Posterior cingulate gyrus (tissue), 11 donors: ENCODE data around the gene HOXA6.

Experiments
- DNase-seq, 10 donors: peaks; one replicate each; pipeline versions ENCODE4 v3.0.0 to v3.0.0-alpha.2; 2020 to 2021; ENCODE audit warnings: mixed read lengths in 3 of 10
- intact Hi-C: fragments of 100-400 bp; cut with DNase I; formaldehyde crosslinking; loops from one replicate; pipeline ENCODE4 v1.15.1; 2023

HOXA6 gene

DNA sequence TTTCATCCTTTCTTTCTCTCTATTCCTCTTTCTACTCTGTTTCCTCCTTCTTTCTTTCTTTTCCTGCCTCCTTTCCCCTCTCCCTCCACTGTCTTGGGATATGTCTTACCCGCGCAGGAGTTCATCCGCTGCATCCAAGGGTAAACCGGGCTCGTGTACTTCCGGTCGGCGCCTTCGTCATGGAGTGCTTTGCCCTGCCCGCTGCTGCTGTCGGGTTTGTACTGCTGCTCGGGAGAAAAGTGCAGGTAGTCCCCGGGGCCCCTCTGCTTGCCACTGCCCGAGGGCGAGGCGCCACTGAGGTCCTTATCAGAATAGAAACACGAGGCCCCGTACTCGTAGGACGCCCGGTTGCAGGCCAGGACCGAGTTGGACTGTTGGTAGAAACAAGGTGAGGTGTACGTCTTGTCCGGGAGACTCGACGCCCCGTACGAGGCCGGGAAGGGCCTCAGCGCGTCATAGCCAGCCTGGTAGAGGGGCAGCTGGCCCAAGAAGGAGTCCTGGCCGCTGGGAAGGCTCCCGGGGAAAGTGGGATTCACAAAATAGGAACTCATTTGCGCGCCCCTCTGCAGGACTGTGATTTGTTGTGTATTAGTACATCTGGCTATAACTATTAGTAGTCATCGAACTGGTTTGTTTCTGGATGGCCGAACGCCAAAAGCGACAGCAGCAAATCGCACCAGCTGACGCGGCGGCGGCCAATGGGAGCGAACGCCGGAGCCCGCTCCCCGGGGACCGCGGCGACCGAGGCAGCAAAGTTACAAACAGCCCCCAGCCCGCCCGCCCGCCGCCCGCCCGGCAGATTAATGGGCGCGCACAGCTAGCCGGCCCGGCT, at the start of gene HOXA6:
Gene HOXA6, minus strand, starts transcription at position 576 of the 832 bp plus-strand sequence. Its CDS starts 25 bp downstream, at position 551.
- intact Hi-C loops, result no loop called here
- DNase-seq, result peak in 5 of 10 donors; percentile 13 to 69 (median 59)

DNA sequence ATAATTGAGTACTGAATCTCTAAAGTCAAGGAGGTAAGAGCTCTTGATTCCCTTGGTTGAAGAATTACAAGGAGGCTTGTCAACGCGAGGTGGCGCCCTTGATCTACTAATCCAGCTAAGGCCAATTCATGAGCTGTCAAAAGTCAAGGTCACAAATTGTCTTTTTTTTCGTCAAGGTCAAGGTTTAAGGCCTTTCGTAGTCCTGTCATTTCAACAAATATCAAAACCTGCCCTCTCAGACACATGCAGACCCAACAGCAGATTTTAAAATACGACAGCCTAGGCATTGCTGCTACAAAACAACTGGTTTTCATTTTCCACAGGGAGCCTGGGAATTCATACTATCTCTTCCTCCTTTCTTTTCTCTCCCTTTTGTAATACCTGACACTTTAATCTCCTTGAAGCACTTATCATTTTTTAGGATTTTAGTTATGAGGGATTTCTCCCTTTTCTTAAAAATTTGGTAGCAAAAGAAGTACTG, 48.8 kb upstream of the HOXA6 start:
- intact Hi-C loops, result loop anchor here (2.0 to 5.0 kb wide), 5 partner anchors 380 to 881 kb away; no protein-coding TSS in a partner anchor
- DNase-seq, result peak; percentile 49 to 96 (median 84)

DNA sequence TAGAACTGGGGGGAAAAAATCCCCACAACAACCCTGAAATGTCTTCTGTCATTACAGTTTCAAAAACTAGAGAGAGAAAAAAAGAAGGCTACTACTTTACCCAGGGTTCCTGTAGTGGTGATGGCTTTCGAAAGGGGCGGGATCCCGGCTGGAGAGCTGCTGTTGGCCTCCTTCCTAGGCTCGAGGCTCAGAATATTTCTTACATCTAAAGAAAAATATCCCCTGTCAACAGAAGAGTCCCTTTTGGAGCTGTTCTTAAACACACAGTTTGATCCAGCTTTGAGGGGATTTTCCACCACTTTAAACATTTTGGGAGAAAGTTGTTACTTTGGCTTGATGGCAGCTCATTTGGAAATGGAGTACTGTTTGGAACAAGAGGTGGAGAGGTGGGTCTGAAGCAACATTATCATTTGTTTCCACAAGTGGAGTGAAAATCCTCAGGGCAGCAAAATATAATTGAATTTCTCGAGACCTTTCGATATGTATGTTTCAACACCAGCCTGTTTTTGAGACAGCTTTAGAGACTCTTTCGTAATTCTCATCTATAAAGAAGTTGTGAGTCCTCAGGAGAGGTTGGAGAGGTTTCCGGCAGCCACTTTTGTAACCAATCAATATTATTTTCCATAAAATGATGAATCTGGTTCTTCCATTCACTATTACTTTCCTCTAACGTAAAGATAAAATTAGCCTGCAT, 47.3 kb upstream of the HOXA6 start:
- intact Hi-C loops, result loop anchor here (5.0 kb wide), 2 partner anchors 577 to 882 kb away; no protein-coding TSS in a partner anchor
- DNase-seq, result no peak

DNA sequence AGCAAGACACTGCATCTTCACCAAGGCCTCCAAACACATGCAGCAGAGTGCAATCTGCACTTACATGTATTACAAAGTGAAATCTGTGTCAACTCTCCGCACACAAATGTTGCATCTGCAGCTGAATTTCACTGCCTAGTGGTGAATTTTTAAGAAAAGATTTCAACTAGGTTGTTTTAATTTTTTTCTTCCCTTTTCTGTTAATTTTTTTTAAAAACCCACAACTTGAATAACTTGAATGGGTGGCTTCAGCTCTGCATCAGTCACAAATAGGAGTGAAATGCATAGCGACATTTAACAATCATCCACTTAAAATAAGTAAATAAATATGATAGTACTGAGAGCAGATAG, 46.4 kb upstream of the HOXA6 start:
- DNase-seq, result no peak
- intact Hi-C loops, result no loop called here

DNA sequence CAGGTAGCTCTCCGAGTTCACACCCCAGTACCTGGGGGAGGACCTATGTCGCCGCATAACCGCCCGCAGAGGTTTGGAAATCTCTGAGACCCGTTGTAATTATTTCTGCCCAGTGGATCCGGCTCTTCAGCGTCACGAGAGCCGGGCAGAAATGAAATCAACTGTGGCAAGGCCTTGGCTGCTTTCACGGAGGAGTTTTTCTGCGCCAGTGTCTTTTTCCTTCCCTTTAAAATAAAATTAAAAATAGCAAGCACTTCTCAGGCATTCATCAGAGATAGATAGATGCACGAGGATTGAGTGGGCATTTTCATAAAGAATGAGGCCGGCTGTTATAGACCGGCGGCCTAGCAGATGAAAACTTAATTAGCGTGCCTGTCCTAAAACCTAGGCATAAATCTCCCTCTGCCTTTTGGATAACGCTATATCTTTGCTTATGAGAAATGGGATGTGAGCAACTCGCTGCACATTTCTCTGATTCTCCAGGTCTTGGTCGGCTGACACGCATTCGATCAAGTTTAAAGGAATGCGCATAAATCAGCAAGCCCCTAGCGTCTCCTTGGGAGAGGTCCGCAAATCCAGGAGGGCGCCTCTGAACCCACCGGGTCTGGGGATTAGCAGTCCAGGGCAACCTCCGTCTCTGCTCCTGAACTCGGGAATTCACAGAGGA, 45.9 kb upstream of the HOXA6 start:
- peak in 2 of 10 donors; percentile 1 to 30 for DNase-seq
- intact Hi-C loops, result no loop called here

DNA sequence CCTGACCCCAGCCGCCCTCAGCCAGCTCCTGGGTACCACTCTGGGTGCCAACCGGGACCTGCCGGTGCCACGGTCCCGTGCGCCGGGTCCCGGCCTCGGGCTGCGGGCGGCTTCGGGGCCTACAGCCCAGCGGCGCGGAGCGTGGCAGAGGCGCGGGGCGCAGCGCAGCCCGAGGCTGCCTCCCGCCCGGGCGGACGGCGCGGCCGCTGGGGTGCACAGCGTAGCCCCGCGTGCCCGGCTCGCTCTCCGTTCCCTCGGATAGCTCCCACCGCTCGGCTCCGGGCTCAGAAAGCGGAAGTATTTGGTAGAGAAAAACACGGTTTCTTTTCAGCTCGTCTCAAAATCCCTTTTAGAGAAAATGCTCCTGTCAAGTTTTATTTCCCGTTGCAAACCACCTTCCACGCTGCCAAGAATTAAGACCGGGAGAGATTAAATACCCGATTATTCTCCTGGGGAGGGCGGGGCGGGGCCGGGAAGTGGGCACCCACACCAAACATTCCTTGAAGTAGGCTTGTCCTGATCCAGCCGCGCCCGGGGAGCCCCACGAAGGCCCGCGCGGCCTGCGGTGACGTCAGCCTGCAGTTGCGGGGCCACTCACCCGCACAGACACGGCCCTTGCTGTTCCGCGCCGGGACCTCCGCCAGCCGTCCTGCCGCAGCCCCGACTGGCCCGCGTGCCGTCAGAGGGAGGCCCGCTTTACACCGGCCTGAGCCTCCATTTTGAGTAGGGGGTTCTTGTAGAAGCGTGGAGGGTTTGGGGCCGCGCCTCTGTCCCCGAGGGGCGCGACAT, 45.2 kb upstream of the HOXA6 start:
- DNase-seq, result peak in 3 of 10 donors; percentile 1 to 52 (median 21)

DNA sequence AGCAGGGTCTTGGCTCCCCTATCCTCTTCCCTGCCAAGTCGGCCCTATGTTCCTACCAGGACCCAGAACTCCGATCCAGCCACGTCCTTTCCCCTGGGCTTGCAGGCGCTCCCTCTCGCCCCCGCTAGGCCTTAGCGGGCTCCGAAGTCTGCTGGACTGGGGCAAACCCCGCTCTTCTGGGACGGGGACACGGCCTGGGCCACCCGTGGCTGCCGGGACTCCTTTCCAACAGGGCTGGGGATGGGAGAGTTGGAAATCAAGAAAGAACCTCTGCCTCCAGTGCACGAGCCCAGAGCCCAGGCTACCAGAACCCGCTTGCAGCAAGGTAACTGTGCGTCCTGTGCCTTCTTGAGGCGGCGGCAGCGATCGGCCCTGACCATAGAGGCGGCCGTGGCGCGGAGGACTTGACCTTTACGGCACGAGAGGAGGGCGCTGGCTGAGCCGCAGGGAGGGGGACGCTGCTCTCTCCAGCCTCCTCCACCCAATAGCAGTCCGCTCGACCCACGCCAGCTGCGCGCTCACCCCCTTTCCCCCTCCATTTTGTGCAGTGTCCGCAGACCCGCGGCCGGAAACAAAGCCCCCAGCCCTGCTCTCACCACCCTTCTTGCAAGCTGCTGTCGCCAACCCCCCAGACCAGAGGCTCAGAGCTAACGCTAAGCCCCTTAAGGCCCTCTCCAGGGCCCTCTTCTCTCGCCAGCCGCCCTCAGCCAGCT, 44.4 kb upstream of the HOXA6 start:
- peak in 3 of 10 donors; percentile 5 to 83 (median 67) for DNase-seq
- intact Hi-C loops, result no loop called here

More for the DNA sequence above, 45.2 kb upstream of the HOXA6 start:
- intact Hi-C loops, result no loop called here

DNA sequence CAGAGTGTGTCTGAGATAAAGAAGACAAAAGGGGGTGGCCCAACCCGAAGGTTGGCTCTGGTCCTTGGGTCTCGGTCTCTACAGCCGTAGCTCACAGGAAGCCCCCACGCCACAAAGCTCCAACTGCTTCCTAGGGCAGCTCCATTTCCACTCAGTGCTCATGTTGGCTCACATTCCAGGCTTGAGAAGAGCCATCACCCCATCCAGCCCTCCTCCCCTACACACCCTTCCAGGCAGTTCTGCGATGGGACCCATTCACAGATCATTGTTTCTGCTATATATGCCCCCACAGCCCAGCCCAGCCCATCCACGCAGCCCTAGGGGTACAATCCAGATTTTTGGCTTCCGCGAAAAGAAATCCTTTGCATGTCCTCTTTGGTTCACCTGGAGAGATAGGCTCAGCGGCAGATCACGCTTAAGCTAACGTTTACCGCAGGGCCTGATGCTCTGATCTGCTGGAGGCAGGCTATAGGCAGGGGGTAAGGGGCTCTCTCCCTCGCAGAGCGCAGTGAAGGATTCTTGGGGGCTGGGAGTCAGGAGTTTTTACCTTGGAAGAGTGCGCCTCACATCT, 43.7 kb upstream of the HOXA6 start:
- intact Hi-C loops, result no loop called here
- DNase-seq, result peak in 2 of 10 donors; percentile 18 to 66

DNA sequence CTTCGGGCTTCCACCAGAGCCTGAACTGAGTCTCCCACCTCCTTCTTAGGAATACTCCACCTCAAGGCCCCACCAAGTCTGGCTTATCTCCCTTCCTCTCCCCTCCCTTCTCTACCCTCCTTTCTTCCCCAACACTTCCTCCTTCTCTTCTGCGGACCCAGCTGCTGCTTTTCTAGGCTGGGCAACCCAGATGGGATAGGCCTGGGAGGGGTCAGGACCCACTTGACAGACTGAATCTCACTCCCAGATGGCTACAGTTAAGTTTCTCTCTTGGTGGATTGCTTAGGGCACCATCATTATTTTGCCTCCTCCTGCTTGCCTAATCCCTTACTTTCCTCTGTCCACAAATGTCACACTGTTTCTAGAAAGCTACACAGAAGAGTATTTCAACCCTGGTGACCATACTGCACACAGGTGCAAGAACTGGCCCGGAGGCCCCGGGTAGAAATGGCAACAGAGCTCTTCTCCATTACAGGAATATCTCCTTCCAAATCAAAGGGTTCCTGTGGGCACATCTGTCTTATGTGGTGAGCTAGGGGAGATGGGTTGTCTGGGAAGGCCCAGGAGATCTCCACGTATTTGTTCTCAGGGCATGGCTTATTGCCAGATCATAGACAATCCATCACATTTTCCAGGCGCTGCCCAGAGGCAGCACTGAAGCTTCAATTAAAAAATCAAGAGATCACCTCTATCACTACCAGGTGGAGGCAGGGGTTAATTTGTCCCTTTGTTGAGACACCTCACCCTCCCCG, 42.6 kb upstream of the HOXA6 start:
- intact Hi-C loops, result no loop called here
- peak in 1 of 10 donors; percentile 41 for DNase-seq

DNA sequence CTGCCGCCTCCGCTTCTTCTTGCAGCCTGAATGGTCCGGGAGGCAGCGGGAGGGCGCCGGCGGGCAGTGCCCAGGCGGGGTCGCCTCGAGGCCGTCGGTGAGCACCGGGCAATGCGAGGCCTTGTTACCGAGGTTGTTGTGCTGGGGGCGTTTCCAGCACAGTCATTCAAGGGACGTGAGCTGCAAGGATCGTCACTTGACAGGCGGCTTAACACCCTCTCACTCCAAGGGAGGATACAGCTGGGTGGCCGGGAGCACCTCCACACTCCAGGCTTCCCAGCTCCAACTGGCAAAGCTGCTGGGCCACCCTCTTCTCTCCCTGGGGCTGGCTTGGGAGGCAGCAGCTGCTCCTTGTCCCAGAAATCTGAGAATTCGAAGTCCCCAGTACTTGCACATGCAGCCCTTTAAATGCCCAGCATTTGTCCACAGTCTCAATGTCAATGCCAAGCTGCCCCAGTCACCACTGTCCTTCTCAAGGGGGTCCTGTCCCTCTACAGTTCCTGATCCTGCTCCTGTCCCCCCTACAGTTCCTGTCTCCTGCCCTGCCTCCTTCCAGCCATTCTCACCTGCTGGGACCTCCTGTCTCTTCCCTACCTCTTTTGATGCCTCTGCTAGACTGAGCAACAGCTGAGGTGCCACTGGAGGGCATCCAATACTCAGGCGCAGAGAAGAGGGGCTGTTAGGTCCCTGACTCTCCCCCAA, 41.9 kb upstream of the HOXA6 start:
- DNase-seq, result peak in 2 of 10 donors; percentile 3 to 56
- intact Hi-C loops, result no loop called here

DNA sequence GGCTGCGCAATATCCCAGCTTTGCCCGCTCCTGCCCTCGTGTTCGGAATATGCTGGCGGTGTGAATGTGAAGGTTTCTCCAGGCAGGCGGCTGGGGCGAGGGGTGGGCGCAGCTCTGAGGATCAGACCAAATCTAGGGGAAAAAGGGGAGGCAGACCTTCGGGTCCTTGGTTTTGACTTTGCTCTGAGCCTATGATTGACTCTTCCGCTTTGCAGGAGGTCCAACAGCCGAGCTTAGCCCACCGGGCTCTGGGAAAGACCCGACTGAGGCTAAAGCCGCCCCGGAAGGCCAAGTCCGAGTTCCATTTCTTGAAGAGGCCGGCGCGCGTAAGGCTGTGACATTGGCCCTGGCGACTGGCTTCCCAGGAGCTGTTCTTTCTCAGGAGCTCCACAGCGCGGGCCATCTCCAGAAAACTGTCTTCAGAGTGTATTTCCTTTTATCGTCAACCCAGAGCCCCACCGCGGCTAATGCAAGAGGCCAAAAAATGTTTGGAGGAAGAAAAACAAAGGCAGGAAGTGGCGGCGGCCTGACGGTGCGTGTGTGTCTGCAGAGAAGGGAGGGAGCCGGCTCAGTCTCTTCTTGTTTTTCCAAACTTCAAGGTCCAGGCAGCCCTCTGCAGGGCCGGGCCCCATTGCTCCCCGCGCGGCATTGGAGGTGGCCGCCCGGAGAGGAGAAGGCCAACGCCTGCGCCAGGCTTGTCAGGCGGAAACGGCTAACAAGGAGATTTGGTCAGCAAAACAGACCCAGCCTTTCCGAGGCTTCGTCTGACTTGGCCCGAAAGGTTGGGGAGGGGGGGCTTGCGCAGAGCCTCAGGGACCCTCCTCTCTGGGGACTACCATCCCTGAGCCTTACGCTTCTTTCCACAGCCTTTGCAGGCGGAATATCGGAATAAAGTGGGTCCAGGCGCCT, 41.1 kb upstream of the HOXA6 start:
- DNase-seq, result peak in 2 of 10 donors; percentile 5 to 61
- intact Hi-C loops, result no loop called here

DNA sequence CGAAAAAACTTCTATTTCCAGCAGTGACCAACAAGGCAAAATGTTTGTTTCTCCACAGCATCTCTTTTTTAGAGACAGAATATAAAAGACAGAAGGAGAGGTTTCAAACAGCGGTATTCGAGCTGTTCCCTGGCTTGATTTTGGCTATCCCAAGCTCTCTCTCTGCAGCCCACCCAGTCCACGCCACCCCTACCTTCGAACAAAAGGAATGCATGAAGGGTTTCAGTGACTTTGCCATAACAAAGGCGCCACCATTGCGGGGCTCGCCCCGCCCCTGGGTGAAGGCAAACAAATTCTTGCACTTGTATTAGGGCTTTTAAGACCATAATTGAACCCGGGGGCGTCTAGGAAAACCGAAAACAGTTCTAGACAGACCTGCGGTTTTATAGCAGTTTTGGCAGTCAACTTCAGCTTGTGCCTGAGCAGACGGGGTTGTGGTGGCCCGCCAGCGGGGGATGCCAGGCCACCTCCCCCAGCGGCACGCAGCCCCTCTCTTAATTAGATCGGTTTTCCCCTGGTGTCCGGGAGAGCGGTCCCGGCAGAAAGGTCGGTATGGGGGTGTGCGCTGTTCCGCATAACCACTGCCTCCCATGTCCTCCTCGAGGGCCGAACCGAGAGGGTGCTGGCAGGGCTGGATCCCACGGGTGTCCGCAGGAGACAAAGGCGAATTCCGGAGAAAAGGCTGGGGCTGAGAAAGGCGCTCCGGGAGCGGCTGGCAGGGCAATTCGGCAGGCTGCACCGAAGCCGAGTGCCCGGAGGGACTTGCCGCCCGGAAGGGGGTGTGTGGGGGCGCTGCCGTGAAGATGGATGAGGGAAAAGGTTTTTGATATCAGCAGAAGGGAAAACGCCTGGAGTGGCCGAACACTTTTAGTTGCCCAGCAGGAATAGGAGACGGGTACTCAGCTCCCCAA, 40.2 kb upstream of the HOXA6 start:
- intact Hi-C loops, result no loop called here
- peak in 3 of 10 donors; percentile 9 to 72 (median 68) for DNase-seq

DNA sequence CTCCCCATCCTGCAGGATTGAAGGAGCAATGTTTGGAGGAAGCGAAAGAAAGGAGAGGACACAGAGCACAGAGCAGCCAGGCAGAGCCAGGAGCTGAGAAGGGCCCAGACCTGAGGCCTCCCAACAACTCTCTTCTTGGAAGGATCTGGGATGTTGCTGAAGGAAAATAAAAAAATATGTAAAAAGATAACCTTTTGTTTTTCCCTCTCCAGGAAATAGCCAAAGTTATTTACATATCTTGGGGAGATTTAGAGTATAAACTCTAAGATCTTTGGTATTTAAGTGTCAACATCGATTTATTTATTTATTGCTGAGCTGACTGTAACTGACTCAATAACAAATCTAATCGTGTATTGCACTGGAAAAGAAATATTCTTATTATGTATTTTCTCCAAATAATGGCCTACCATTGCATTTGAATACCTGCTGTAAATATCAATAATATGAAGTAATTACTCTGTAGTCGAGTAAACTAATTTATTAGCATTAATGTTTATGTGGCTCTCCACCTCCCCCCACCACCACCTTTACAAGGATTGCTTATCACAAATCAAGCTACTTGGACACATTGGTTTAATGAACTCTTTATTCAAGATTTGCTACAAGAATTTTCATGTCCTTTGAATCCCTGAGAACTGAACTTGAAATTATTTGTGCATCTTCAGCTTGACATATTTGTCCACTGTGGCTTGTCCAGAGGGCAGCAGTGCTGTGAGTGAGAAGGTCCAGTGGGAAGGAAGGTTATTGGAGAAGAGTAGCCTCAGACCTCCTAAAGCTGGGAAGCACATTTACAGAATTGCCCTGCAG, 39.3 kb upstream of the HOXA6 start:
- intact Hi-C loops, result no loop called here

DNA sequence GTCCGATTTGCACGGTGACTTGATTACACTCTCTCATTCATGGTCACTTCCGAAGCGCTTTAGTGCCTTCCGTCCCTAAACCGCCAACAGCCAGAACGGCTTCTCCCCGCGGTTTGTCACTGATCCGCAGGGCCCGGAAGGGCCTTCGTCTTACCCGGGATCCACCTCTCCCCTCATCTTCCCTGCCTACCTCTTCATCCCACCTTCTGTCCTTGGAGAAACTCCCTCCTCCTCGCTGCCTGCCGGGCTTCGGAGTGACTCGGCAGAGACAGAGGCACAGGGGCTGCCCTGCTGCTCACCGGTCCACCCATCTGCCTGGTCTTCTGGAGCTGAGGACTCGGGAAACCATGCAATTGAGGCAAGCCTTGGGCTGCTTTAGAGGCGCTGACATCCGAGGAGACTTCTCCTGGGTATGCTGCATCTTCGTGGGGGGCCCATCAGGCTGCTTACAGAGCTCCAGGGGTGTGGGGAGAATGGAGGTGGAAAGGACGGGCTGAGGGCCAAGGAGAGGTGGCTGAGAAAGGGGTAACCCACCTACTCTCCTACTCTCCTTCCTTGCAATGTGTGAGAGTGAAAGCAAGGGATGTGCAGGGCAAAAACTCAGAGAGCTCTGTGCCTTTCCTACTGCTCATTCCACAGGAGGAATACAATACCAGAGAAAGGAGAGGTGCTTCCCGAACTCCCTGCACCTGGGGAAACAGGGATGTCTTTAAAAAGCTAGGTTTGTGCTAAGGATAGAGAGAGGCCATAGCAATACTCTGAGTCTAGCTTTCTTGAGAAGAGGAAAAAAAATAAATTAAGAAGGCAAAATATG, 38.5 kb upstream of the HOXA6 start:
- DNase-seq, result peak in 2 of 10 donors; percentile 4 to 60
- intact Hi-C loops, result no loop called here

More for the DNA sequence above, 39.3 kb upstream of the HOXA6 start:
- peak in 1 of 10 donors; percentile 26 for DNase-seq
